A673 (cell line): ENCODE data around the gene CEND1.

ENCODE experiments used
- CTCF ChIP-seq: fragments of 300-800, 200-600 bp; sonication (generic); conservative IDR thresholded peaks from 2 replicates; pipeline ENCODE4 v1.5.1; 2017; ENCODE audit warnings: low read depth, mild to moderate bottlenecking, antibody characterized with exemption, low read length, moderate library complexity, mixed read lengths
- EZH2 ChIP-seq: fragments of 200-600 bp; sonication (generic); IDR thresholded peaks from 2 replicates; pipeline ENCODE4 v1.6.1; 2017; ENCODE audit warnings: borderline replicate concordance, low read depth, mild to moderate bottlenecking, mixed read lengths, antibody characterized with exemption, low read length; ENCODE audit not compliant: poor library complexity, severe bottlenecking

- TF ChIP-seq CTCF: no peak
- TF ChIP-seq EZH2: no peak
Measured at GRCh38 chr11:767238-767637, 22.7 kb downstream of the CEND1 start.
